Right lobe of liver (tissue), 4 donors: ENCODE measurements around the gene GYG2.

ENCODE experiments used
- CTCF ChIP-seq, 4 donors: fragments of 200-600 bp in 3 of 4; fragments of 450-650 bp in 1 of 4; IDR thresholded peaks; one replicate each; pipeline versions ENCODE4 v1.5.1 to v1.8.0; 2016 to 2022; ENCODE audit warnings: antibody characterized with exemption in 4 of 4, mild to moderate bottlenecking in 2 of 4
- POLR2A ChIP-seq: fragments of 450-650 bp; IDR thresholded peaks from one replicate; pipeline ENCODE4 v1.6.1; 2017; ENCODE audit warnings: antibody characterized with exemption, mild to moderate bottlenecking
- donor health status: DM: no; HTN: no; CAD: no.
- donor health status: DM: no; HTN: no; CAD: no.
- donor health status: DM: no; HTN: yes; CAD: no.

GRCh38 chrX:2908125-2908685, 79.5 kb downstream of the GYG2 start:
- TF ChIP-seq CTCF (IDR thresholded peaks at IDR 0.05) (no peak), POLR2A (no peak)
